Smooth muscle cell (in vitro differentiated cells): ENCODE results near the gene FHOD3. TPM values are rescaled to one million over a fixed set of nuclear protein-coding genes. Genes with fewer than 3 reads are reported as not detected.

Source experiments
- DNase-seq: peaks from one replicate; lab custom pipeline; 2025; ENCODE audit not compliant: unreplicated experiment; lab: John Stamatoyannopoulos, UW
- H2AFZ ChIP-seq: fragments of 200-600 bp; sonication (generic); 2 replicates; pipeline ENCODE4 v1.6.0; 2016; ENCODE audit warnings: antibody characterized with exemption, low read depth, mild to moderate bottlenecking
- H3F3A ChIP-seq: fragments of 200-600 bp; sonication (generic); 2 replicates; pipeline ENCODE4 v1.6.0; 2017; ENCODE audit warnings: antibody characterized with exemption, low read depth
- H3K27ac ChIP-seq: fragments of 200-600 bp; sonication (generic); 2 replicates; pipeline ENCODE4 v1.5.1; 2016; ENCODE audit warnings: low read depth, mild to moderate bottlenecking
- H3K27me3 ChIP-seq: fragments of 200-600 bp; sonication (generic); 2 replicates; pipeline ENCODE4 v1.6.1; 2016; ENCODE audit warnings: low read depth, mild to moderate bottlenecking
- H3K36me3 ChIP-seq: fragments of 200-600 bp; sonication (generic); 2 replicates; pipeline ENCODE4 v1.5.1; 2016; ENCODE audit warnings: low read depth
- H3K4me1 ChIP-seq: fragments of 200-600 bp; sonication (generic); 2 replicates; pipeline ENCODE4 v1.5.1; 2016; ENCODE audit warnings: low read depth
- H3K4me2 ChIP-seq: fragments of 200-600 bp; sonication (generic); 2 replicates; pipeline ENCODE4 v1.6.0; 2016; ENCODE audit warnings: mild to moderate bottlenecking
- H3K4me3 ChIP-seq: fragments of 200-600 bp; sonication (generic); 2 replicates; pipeline ENCODE4 v1.5.1; 2016; ENCODE audit warnings: mild to moderate bottlenecking
- H3K79me2 ChIP-seq: fragments of 200-600 bp; sonication (generic); 2 replicates; pipeline ENCODE4 v1.6.0; 2016; ENCODE audit warnings: low read depth, mild to moderate bottlenecking
- H3K9ac ChIP-seq: fragments of 200-600 bp; sonication (generic); 2 replicates; pipeline ENCODE4 v1.6.0; 2016; ENCODE audit warnings: low read depth
- H3K9me3 ChIP-seq: fragments of 200-600 bp; sonication (generic); replicated peaks from 2 replicates; pipeline ENCODE4 v1.5.1; 2016; ENCODE audit warnings: low read depth
- H4K20me1 ChIP-seq: fragments of 200-600 bp; sonication (generic); 2 replicates; pipeline ENCODE4 v1.6.0; 2016; ENCODE audit warnings: low read depth
- WGBS: methylation state at CpG from one replicate; pipeline ENCODE4 v1.1.7; 2016; ENCODE audit warnings: low lambda C conversion rate; 5-methylcytosine and 5-hydroxymethylcytosine counted together
- polyA plus RNA-seq: library from polyadenylated mRNA; unstranded; fragments of >200 nt; fragmentation: Nextera tagmentation; extraction: Ambion mirVana; gene quantifications from 2 replicates; pipeline ENCODE4 v1.2.1, GENCODE V29; 2016
- total RNA-seq: library from RNA; depleted of rRNA; stranded (reverse); fragments of >200 nt; gene quantifications from 2 replicates; pipeline ENCODE4 v1.2.3, GENCODE V29; 2014
- TF ChIP-seq, protein P1 (sequence below): fragments of 200-600 bp; sonication (generic); IDR thresholded peaks from 2 replicates; pipeline ENCODE4 v1.5.1; 2017; ENCODE audit warnings: borderline replicate concordance, mild to moderate bottlenecking, antibody characterized with exemption; ENCODE audit not compliant: insufficient read depth, poor library complexity, severe bottlenecking

FHOD3 gene
- total and polyA plus RNA-seq, 2 experiments from 2014 or later: 6.3 to 19.4 TPM

DNA sequence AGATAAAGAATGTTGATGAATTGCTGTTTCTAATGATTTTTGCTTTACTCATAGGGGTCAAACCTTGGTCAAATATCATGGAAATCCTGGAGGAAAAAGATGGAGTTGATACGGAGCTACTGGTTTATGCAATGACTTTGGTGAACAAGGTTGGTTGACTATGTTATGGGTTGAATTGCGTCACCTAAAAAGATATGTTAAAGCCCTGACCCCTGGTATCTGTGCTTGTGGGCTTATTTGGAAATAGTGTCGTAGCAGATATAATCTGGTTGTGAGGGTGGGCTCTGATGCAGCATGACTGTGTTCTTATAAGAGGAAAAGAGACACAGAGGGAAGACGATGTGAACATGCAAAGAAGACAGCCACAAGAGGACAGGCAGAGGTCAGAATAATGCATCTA is 305.1 kb downstream of the FHOD3 start:
- Histone ChIP-seq H3K36me3 (no peaks in the 10 kb centered on the region), H2AFZ (no peak overlapping the region), H3K9ac (no peak overlapping the region), H4K20me1 (no peaks in the 10 kb centered on the region), H3K9me3 (no peaks in the 10 kb centered on the region), H3K27me3 (no peaks in the 10 kb centered on the region), H3K79me2 (no peaks in the 10 kb centered on the region), H3K4me2 (no peak overlapping the region), H3F3A (no peaks in the 10 kb centered on the region), H3K4me3 (no peak overlapping the region), H3K4me1 (no peaks in the 10 kb centered on the region), H3K27ac (no peak overlapping the region)
- 83% methylated on average over 4 of the region's 4 CpGs for WGBS
- TF ChIP-seq, protein P1, sequence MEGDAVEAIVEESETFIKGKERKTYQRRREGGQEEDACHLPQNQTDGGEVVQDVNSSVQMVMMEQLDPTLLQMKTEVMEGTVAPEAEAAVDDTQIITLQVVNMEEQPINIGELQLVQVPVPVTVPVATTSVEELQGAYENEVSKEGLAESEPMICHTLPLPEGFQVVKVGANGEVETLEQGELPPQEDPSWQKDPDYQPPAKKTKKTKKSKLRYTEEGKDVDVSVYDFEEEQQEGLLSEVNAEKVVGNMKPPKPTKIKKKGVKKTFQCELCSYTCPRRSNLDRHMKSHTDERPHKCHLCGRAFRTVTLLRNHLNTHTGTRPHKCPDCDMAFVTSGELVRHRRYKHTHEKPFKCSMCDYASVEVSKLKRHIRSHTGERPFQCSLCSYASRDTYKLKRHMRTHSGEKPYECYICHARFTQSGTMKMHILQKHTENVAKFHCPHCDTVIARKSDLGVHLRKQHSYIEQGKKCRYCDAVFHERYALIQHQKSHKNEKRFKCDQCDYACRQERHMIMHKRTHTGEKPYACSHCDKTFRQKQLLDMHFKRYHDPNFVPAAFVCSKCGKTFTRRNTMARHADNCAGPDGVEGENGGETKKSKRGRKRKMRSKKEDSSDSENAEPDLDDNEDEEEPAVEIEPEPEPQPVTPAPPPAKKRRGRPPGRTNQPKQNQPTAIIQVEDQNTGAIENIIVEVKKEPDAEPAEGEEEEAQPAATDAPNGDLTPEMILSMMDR: no peak
- DNase-seq: no peak

DNA sequence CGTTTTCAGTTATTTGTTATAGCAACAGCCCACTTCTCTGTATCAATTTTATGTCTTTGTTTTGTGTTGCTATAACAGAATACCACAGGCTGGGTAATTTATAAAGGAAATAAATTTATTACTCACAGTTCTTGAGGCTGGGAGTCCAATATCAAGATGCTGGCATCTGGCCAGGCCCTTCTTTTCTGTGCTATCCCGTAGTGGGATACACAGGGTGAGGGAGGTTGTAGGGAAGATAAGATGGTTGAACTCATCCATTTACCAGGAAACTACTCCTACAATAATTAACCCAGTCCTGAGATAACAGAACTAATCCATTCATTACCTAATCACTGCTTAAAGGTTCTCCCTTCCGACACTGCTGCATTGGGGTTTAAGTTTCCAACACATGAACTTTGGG is 310.6 kb downstream of the FHOD3 start:
- H3K9me3 ChIP-seq: no peaks in the 10 kb centered on the region
- peaks cover 13% of the 10 kb centered on the region for H3K4me1 ChIP-seq
- no peaks in the 10 kb centered on the region for H3K27me3 ChIP-seq
- no peaks in the 10 kb centered on the region for H3K36me3 ChIP-seq
- no peak overlapping the region for H3K27ac ChIP-seq
- no peak overlapping the region for H2AFZ ChIP-seq
- H4K20me1 ChIP-seq: no peaks in the 10 kb centered on the region
- no peak overlapping the region for H3K4me2 ChIP-seq
- TF ChIP-seq, protein P1: no peak
- DNase-seq: no peak
- no peaks in the 10 kb centered on the region for H3F3A ChIP-seq
- WGBS: 72% methylated on average over 3 of the region's 3 CpGs
- no peak overlapping the region for H3K4me3 ChIP-seq
- no peak overlapping the region for H3K9ac ChIP-seq
- H3K79me2 ChIP-seq: no peaks in the 10 kb centered on the region

DNA sequence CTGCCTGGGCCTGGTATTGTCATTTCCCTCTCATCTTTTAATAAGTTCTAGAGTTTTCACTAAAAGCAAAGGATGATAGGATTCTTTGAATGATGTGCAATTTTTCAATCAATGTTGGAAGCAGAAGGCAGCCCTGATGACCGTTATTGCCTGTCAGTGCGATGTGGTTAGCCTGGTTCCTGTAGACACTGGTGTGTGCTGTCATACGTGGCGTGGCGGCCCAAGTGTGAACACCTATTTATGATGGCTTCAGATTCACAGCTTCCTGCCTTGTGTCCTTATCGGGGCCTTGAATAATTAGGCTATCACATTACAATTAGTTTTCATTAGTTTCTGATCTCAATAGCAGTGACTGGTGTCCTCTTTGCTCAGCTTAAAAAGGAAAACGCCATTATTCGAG is 312.7 kb downstream of the FHOD3 start:
- TF ChIP-seq, protein P1: no peak

DNA sequence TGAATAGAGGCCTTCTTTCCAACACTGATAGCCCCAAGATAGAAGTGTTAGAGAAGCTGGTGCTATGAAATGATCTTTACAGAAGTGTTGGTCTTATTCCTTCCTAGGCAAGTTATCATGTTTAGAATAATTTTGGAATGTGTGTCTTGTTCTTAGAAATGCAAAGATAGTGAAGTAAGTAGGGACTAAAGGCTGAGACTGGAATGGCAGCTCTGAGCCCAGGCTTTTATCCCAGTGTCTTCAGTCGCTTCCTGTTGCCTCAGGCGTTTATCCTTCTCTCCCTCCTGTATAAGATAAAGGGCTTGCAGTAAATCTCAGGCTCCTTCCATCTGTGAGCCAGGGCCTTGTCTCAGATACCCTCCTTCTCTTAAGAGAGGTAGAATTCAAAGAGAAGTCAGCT is 313.1 kb downstream of the FHOD3 start:
- Histone ChIP-seq H3K4me3 (no peak overlapping the region), H3K4me1 (peaks cover 13% of the 10 kb centered on the region), H3K36me3 (no peaks in the 10 kb centered on the region), H3K4me2 (peak overlapping the region; percentile 43), H3F3A (no peaks in the 10 kb centered on the region), H3K9ac (no peak overlapping the region), H2AFZ (no peak overlapping the region), H4K20me1 (no peaks in the 10 kb centered on the region), H3K27ac (peak overlapping the region; percentile 49), H3K9me3 (no peaks in the 10 kb centered on the region), H3K79me2 (no peaks in the 10 kb centered on the region), H3K27me3 (no peaks in the 10 kb centered on the region)
- WGBS: 7% methylated on average over 2 of the region's 2 CpGs
- no peak for DNase-seq
- TF ChIP-seq, protein P1: no peak

More for the DNA sequence above, 312.7 kb downstream of the FHOD3 start:
- Histone ChIP-seq H3K9me3 (no peaks in the 10 kb centered on the region), H3F3A (no peaks in the 10 kb centered on the region), H3K36me3 (no peaks in the 10 kb centered on the region), H3K4me2 (peak overlapping the region; percentile 43), H4K20me1 (no peaks in the 10 kb centered on the region), H3K27me3 (no peaks in the 10 kb centered on the region), H3K27ac (peak overlapping the region; percentile 49), H3K9ac (no peak overlapping the region), H3K79me2 (no peaks in the 10 kb centered on the region), H3K4me1 (peaks cover 13% of the 10 kb centered on the region), H2AFZ (no peak overlapping the region), H3K4me3 (no peak overlapping the region)
- 64% methylated on average over 8 of the region's 8 CpGs for WGBS
- DNase-seq: no peak
